ENCODE measurements around the gene ITGB3.

DNA sequence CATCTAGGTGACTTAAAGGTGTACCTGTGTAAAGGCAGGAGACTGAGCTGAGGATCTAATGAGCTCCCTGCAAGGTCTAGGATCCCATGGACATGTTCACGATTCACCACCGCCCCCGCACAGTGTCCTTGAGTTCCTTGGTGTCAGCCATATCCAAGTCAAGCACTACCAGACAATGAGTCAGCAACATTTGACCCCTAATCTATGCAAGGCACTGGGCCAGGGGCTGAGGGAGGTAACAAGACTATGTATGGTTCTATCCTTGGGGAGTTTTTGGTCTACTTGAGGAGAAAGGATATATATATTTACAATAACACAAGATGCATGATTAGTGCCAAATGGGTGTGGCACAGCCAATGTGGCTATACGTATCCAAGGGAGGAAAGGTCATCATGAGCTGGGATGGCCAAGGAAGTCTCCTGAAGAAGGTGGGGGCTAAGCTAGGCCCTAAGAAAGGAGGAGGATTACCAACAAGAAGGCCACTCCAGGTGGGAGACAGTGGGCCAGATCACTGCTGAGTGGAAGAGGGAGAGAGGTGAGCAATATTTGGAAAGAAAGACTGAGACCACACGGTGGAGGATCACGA is 35.0 kb downstream of the ITGB3 start:
- TF ChIP-seq, protein P1, sequence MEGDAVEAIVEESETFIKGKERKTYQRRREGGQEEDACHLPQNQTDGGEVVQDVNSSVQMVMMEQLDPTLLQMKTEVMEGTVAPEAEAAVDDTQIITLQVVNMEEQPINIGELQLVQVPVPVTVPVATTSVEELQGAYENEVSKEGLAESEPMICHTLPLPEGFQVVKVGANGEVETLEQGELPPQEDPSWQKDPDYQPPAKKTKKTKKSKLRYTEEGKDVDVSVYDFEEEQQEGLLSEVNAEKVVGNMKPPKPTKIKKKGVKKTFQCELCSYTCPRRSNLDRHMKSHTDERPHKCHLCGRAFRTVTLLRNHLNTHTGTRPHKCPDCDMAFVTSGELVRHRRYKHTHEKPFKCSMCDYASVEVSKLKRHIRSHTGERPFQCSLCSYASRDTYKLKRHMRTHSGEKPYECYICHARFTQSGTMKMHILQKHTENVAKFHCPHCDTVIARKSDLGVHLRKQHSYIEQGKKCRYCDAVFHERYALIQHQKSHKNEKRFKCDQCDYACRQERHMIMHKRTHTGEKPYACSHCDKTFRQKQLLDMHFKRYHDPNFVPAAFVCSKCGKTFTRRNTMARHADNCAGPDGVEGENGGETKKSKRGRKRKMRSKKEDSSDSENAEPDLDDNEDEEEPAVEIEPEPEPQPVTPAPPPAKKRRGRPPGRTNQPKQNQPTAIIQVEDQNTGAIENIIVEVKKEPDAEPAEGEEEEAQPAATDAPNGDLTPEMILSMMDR (IDR thresholded peaks at IDR 0.05; ENCODE audit: low read depth, low read length): no peak
- TF ChIP-seq EZH2phosphoT487 (IDR thresholded peaks at IDR 0.05; ENCODE audit: low read depth): no peak
